ENCODE measurements around the gene CARS1.

CARS1 gene

GRCh38 chr11:3000032-3000961, 56.9 kb downstream of the CARS1 start:
- peak overlapping the region; percentile 94 for H3K27ac ChIP-seq
- no peak for TF ChIP-seq CTCF (conservative IDR thresholded peaks at IDR 0.05; ENCODE audit: low read depth)
- POLR2A ChIA-PET (ENCODE audit: low non-redundant PET), result interaction anchor here (0.6 kb wide), 1 partner anchor 117 kb away, joined by 3 read pairs; no protein-coding TSS in a partner anchor
- CTCF ChIA-PET, result interaction anchor here (1.0 kb wide), 1 partner anchor 24 kb away, joined by 3 read pairs; no protein-coding TSS in a partner anchor
- DNase-seq (ENCODE audit: low spot score), result peak; percentile 79

- CTCF ChIA-PET, result interaction anchor here (1.0 kb wide), 1 partner anchor 23 kb away, joined by 3 read pairs; no protein-coding TSS in a partner anchor
- no peak for DNase-seq (ENCODE audit: low spot score)
- H3K27ac ChIP-seq, result peak overlapping the region; percentile 94
- TF ChIP-seq CTCF (conservative IDR thresholded peaks at IDR 0.05; ENCODE audit: low read depth), result no peak
- POLR2A ChIA-PET (ENCODE audit: low non-redundant PET), result no interaction called here
Measured at GRCh38 chr11:2999464-2999998, 57.7 kb downstream of the CARS1 start.

GRCh38 chr11:2998073-2998850, 59.0 kb downstream of the CARS1 start:
- no peak for TF ChIP-seq CTCF (conservative IDR thresholded peaks at IDR 0.05; ENCODE audit: low read depth)
- peak overlapping the region; percentile 94 for H3K27ac ChIP-seq
- POLR2A ChIA-PET (ENCODE audit: low non-redundant PET), result no interaction called here
- CTCF ChIA-PET, result interaction anchor here (0.6 to 1.2 kb wide), 2 partner anchors 23 to 33 kb away, joined by 4 to 7 read pairs; no protein-coding TSS in a partner anchor
- DNase-seq (ENCODE audit: low spot score), result no peak

- ChIA-PET POLR2A (ENCODE audit: low non-redundant PET) (no interaction called here), CTCF (interaction anchor here (0.7 to 1.2 kb wide), 2 partner anchors 16 to 24 kb away, joined by 4 to 7 read pairs; no protein-coding TSS in a partner anchor)
- no peak for DNase-seq (ENCODE audit: low spot score)
- no peak for TF ChIP-seq CTCF (conservative IDR thresholded peaks at IDR 0.05; ENCODE audit: low read depth)
- H3K27ac ChIP-seq, result peak overlapping the region; percentile 94
Measured at GRCh38 chr11:2997406-2997805, 59.8 kb downstream of the CARS1 start.

- ChIA-PET POLR2A (ENCODE audit: low non-redundant PET) (no interaction called here), CTCF (interaction anchor here (1.2 kb wide), 1 partner anchor 24 kb away, joined by 7 read pairs; no protein-coding TSS in a partner anchor)
- H3K27ac ChIP-seq, result peak overlapping the region; percentile 94
- DNase-seq (ENCODE audit: low spot score), result no peak
- no peak for TF ChIP-seq CTCF (conservative IDR thresholded peaks at IDR 0.05; ENCODE audit: low read depth)
Measured at GRCh38 chr11:2996976-2997375, 60.2 kb downstream of the CARS1 start.

Data from RWPE1 (cell line).